SU-DHL-6 (cell line): ENCODE measurements around the gene ATXN2.

ENCODE experiments used
- H2AFZ ChIP-seq: fragments of 200-600 bp; sonication (generic); 2 replicates; pipeline ENCODE4 v1.6.1; 2014; ENCODE audit warnings: low read depth, mild to moderate bottlenecking, moderate library complexity, mixed read lengths, antibody characterized with exemption, low read length; ENCODE audit not compliant: severe bottlenecking
- H3F3A ChIP-seq: fragments of 200-600 bp; shearing (Covaris generic); 2 replicates; pipeline ENCODE4 v1.6.0; 2016; ENCODE audit warnings: antibody characterized with exemption, mild to moderate bottlenecking; ENCODE audit not compliant: insufficient read depth
- H3K27ac ChIP-seq: fragments of 200-600 bp; sonication (generic); 2 replicates; pipeline ENCODE4 v1.5.1; 2016; ENCODE audit warnings: low read depth, mild to moderate bottlenecking, low read length, moderate library complexity, mixed read lengths
- H3K27me3 ChIP-seq: fragments of 200-600 bp; sonication (generic), shearing (Covaris generic); 2 replicates; pipeline ENCODE4 v1.6.0; 2014; ENCODE audit warnings: mild to moderate bottlenecking, low read length
- H3K36me3 ChIP-seq: fragments of 200-600 bp; sonication (generic); 2 replicates; pipeline ENCODE4 v1.6.1; 2014; ENCODE audit warnings: mild to moderate bottlenecking, low read length, mixed read lengths
- H3K4me2 ChIP-seq: fragments of 300-600, 200-600 bp; shearing (Covaris generic), sonication (generic); 2 replicates; pipeline ENCODE4 v1.6.0; 2014; ENCODE audit warnings: low read length, low read depth, mild to moderate bottlenecking; ENCODE audit not compliant: poor library complexity, severe bottlenecking
- H3K4me3 ChIP-seq: fragments of 200-600 bp; sonication (generic); 2 replicates; pipeline ENCODE4 v1.5.1; 2014; ENCODE audit warnings: antibody characterized with exemption, low read length, mild to moderate bottlenecking, mixed read lengths; ENCODE audit not compliant: insufficient read depth, poor library complexity, severe bottlenecking
- H3K79me2 ChIP-seq: fragments of 200-600 bp; sonication (generic); 2 replicates; pipeline ENCODE4 v1.6.1; 2014; ENCODE audit warnings: mild to moderate bottlenecking, low read length, moderate library complexity; ENCODE audit not compliant: insufficient read depth
- H3K9ac ChIP-seq: fragments of 200-600 bp; sonication (generic); 2 replicates; pipeline ENCODE4 v1.7.0; 2014; ENCODE audit warnings: mild to moderate bottlenecking, low read length
- H3K9me2 ChIP-seq: fragments of 200-600 bp; sonication (generic); replicated peaks from 2 replicates; pipeline ENCODE4 v1.6.1; 2014; ENCODE audit warnings: low read length; ENCODE audit not compliant: insufficient read depth
- H3K9me3 ChIP-seq: fragments of 200-600 bp; sonication (generic); 2 replicates; pipeline ENCODE4 v1.6.1; 2014; ENCODE audit warnings: low read length, mixed read lengths; ENCODE audit not compliant: insufficient read depth
- H4K20me1 ChIP-seq: fragments of 200-600 bp; sonication (generic); 2 replicates; pipeline ENCODE4 v1.6.1; 2014; ENCODE audit warnings: low read depth, mild to moderate bottlenecking, antibody characterized with exemption, low read length, moderate library complexity, mixed read lengths
- EZH2phosphoT487 ChIP-seq: fragments of 200-600 bp; sonication (generic), shearing (Covaris generic); conservative IDR thresholded peaks from 2 replicates; pipeline ENCODE4 v1.6.1; 2018; ENCODE audit warnings: mild to moderate bottlenecking, antibody characterized with exemption, low read length, moderate library complexity, mixed read lengths
- TF ChIP-seq, protein P1 (sequence below): fragments of 200-600 bp; sonication (generic); IDR thresholded peaks from one replicate; pipeline ENCODE4 v1.5.1; 2017; ENCODE audit warnings: antibody characterized with exemption, mild to moderate bottlenecking, low read length, moderate library complexity; ENCODE audit not compliant: insufficient read depth, poor library complexity, severe bottlenecking

Gene ATXN2

DNA sequence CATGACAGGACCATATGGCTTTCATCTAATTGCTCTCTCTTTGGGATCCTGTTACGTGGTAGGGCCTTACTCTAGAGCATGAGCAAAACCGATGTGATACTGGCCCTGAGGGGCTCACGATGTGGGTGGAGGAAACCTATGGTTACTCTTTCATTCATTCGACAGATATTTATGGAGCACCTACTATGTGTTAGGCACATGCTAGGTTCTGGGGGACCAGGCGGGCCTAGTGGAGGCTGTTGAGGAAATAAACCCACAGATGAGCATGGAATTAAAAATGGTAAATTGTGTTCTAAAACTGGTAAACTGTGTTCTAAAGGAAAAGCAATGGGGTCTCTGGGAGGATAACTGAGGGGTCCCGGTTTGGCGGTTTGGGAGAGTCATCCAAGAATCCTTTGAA lies 178.6 kb downstream of the ATXN2 start:
- peaks cover 58% of the 10 kb centered on the region for H3K79me2 ChIP-seq
- no peak overlapping the region for H2AFZ ChIP-seq
- no peak overlapping the region for H3K4me3 ChIP-seq
- peaks cover 6% of the 10 kb centered on the region for H3K36me3 ChIP-seq
- TF ChIP-seq, protein P1, sequence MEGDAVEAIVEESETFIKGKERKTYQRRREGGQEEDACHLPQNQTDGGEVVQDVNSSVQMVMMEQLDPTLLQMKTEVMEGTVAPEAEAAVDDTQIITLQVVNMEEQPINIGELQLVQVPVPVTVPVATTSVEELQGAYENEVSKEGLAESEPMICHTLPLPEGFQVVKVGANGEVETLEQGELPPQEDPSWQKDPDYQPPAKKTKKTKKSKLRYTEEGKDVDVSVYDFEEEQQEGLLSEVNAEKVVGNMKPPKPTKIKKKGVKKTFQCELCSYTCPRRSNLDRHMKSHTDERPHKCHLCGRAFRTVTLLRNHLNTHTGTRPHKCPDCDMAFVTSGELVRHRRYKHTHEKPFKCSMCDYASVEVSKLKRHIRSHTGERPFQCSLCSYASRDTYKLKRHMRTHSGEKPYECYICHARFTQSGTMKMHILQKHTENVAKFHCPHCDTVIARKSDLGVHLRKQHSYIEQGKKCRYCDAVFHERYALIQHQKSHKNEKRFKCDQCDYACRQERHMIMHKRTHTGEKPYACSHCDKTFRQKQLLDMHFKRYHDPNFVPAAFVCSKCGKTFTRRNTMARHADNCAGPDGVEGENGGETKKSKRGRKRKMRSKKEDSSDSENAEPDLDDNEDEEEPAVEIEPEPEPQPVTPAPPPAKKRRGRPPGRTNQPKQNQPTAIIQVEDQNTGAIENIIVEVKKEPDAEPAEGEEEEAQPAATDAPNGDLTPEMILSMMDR, result no peak
- no peak for TF ChIP-seq EZH2phosphoT487
- no peaks in the 10 kb centered on the region for H3K27me3 ChIP-seq
- H3K27ac ChIP-seq, result no peak overlapping the region
- H3K9ac ChIP-seq, result no peak overlapping the region
- no peaks in the 10 kb centered on the region for H3K9me2 ChIP-seq
- no peak overlapping the region for H3K4me2 ChIP-seq
- no peaks in the 10 kb centered on the region; the same call in 1 of the 2 replicates for H4K20me1 ChIP-seq
- no peaks in the 10 kb centered on the region for H3F3A ChIP-seq
- no peaks in the 10 kb centered on the region for H3K9me3 ChIP-seq

DNA sequence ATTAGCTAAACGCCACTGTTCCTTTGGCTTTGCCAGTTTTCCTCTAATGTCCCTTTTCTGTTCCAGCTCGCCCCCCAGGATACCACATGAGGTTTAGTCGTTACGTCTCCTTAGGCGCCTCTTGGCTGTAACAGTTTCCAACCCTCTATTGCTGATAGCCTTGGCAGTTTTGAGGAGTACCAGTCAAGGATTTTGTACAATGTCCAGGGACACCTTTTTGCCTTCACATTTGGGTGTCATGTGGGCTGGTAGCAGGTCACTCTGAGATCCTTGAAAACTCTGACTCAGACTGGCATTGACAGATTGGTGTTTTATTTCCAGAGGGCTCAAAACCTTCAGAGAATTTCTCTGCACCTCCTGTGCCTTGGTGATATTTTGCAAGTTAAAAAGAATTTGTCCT lies 179.3 kb downstream of the ATXN2 start:
- Histone ChIP-seq H3K9ac (no peak overlapping the region), H3K36me3 (peaks cover 6% of the 10 kb centered on the region), H3K4me2 (no peak overlapping the region), H3K4me3 (no peak overlapping the region), H3K27ac (no peak overlapping the region), H3K9me3 (no peaks in the 10 kb centered on the region), H4K20me1 (no peaks in the 10 kb centered on the region; the same call in 1 of the 2 replicates), H3K27me3 (no peaks in the 10 kb centered on the region), H2AFZ (no peak overlapping the region), H3K9me2 (no peaks in the 10 kb centered on the region), H3K79me2 (peaks cover 58% of the 10 kb centered on the region), H3F3A (no peaks in the 10 kb centered on the region)
- TF ChIP-seq EZH2phosphoT487, result no peak
- TF ChIP-seq, protein P1, result no peak

DNA sequence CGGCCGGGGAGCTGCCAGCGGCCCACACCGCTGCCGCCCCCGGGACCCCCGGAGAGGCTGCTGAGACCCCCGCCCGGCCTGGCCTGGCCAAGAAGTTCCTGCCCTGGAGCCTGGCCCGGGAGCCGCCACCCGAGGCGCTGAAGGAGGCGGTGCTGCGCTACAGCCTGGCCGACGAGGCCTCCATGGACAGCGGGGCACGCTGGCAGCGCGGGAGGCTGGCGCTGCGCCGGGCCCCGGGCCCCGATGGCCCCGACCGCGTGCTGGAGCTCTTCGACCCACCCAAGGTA lies 180.6 kb downstream of the ATXN2 start:
- TF ChIP-seq EZH2phosphoT487, result no peak
- TF ChIP-seq, protein P1, result no peak
- Histone ChIP-seq H3K36me3 (peaks cover 6% of the 10 kb centered on the region), H2AFZ (no peak overlapping the region), H3K27ac (no peak overlapping the region), H3F3A (no peaks in the 10 kb centered on the region), H4K20me1 (no peaks in the 10 kb centered on the region; the same call in 1 of the 2 replicates), H3K9me2 (no peaks in the 10 kb centered on the region), H3K4me3 (no peak overlapping the region), H3K9ac (no peak overlapping the region), H3K9me3 (no peaks in the 10 kb centered on the region), H3K4me2 (no peak overlapping the region), H3K79me2 (peaks cover 67% of the 10 kb centered on the region), H3K27me3 (no peaks in the 10 kb centered on the region)
